ENCODE measurements around the gene CGB8.

DNA sequence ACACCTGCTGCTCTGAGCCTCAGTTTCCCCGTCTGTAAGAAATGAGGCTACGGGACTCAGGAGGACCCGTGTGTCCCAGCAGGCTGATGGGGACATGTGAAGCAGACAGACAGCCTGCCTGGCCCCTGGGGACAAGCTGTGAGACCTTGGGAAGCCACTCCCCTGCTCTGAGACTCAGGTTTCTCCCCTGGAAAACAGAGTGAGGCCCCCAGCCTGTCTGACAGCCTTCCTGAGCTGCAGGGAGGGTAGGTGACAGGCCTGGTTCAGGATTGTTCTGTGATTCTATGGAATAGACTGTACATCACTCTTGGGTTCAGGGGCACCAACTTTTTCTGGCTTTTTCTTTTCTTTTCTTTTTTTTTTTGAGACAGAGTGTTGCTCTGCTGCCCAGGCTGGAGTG lies 18.6 kb upstream of the CGB8 start:
- TF ChIP-seq POLR2A (IDR thresholded peaks at IDR 0.05) = no peak
- TF ChIP-seq, protein P1, sequence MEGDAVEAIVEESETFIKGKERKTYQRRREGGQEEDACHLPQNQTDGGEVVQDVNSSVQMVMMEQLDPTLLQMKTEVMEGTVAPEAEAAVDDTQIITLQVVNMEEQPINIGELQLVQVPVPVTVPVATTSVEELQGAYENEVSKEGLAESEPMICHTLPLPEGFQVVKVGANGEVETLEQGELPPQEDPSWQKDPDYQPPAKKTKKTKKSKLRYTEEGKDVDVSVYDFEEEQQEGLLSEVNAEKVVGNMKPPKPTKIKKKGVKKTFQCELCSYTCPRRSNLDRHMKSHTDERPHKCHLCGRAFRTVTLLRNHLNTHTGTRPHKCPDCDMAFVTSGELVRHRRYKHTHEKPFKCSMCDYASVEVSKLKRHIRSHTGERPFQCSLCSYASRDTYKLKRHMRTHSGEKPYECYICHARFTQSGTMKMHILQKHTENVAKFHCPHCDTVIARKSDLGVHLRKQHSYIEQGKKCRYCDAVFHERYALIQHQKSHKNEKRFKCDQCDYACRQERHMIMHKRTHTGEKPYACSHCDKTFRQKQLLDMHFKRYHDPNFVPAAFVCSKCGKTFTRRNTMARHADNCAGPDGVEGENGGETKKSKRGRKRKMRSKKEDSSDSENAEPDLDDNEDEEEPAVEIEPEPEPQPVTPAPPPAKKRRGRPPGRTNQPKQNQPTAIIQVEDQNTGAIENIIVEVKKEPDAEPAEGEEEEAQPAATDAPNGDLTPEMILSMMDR (IDR thresholded peaks at IDR 0.05 in 8 of 11, conservative IDR thresholded peaks at IDR 0.05 in 3 of 11) = no peak
- TF ChIP-seq POLR2AphosphoS5 (IDR thresholded peaks at IDR 0.05) = no peak

Data from spleen (tissue), 7 donors.